HepG2 (cell line): Measurements from ENCODE around the gene FAM76A. TPM values are rescaled to one million over a fixed set of nuclear protein-coding genes. Genes with fewer than 3 reads are reported as not detected.

Experiments
- ATAC-seq: fragments of 200-7000 bp; cut with Tn5 transposase; 3 replicates; pipeline ENCODE4 v1.9.1; 2020; ENCODE audit warnings: mild to moderate bottlenecking, moderate library complexity
- BruUV-seq: library from RNA; stranded (reverse); fragments of 400-500 nt; replicated peaks from 2 replicates; lab custom pipeline; 2021; lab: Mats Ljungman, UMichigan
- CTCF ChIA-PET: fragments of 300-600 bp; formaldehyde crosslinking; extraction: SDS; loops from one replicate; lab custom pipeline; 2021; ENCODE audit warnings: low total read pairs, inconsistent platforms, low intra/inter-chr PET ratio; lab: Yijun Ruan, JAX
- POLR2A ChIA-PET: fragments of 350-600 bp; sonication (Branson Sonifier 250); formaldehyde crosslinking; loops from one replicate; lab custom pipeline; 2020; ENCODE audit warnings: antibody characterized with exemption, inconsistent platforms; lab: Yijun Ruan, JAX
- DNase-seq: peaks from one replicate; pipeline ENCODE4 v3.0.0-alpha.2; 2015; ENCODE audit warnings: low spot score
- FAIRE-seq: peaks from 3 replicates; lab custom pipeline; 2011; peaks lifted over from hg19 to GRCh38; lab: Jason Lieb, UNC
- H2AFZ ChIP-seq: one replicate; pipeline ENCODE4 v1.6.1; 2011; ENCODE audit warnings: low read length, inconsistent platforms
- H3K27ac ChIP-seq: fragments of 300-600 bp; 3 replicates; pipeline ENCODE4 v1.8.0; 2011; ENCODE audit warnings: mixed run types, mild to moderate bottlenecking, mixed read lengths, low read length, inconsistent platforms; ENCODE audit not compliant: insufficient read depth; ENCODE audit errors: extremely low read length
- H3K27me3 ChIP-seq, 2 experiments: fragments of 200-600 bp in 1 of 2; 2 replicates in 1 of 2; 3 replicates in 1 of 2; pipeline versions ENCODE4 v1.6.0 to v1.8.0; 2011; ENCODE audit warnings: low read length in 2 of 2, mild to moderate bottlenecking in 2 of 2, moderate library complexity in 2 of 2, inconsistent platforms in 1 of 2; ENCODE audit not compliant: insufficient read depth in 2 of 2, control insufficient read depth in 1 of 2
- H3K36me3 ChIP-seq, 2 experiments: fragments of 200-600 bp in 1 of 2; replicated peaks in 1 of 2; 2 replicates in 1 of 2; 3 replicates in 1 of 2; pipeline versions ENCODE4 v1.5.1 to v1.8.0; 2011; ENCODE audit warnings: low read length in 2 of 2, inconsistent platforms in 1 of 2; ENCODE audit not compliant: insufficient read depth in 2 of 2, control insufficient read depth in 1 of 2
- H3K4me1 ChIP-seq: 2 replicates; pipeline ENCODE4 v1.5.1; 2012; ENCODE audit warnings: low read length, inconsistent platforms; ENCODE audit not compliant: insufficient read depth
- H3K4me2 ChIP-seq: 2 replicates; pipeline ENCODE4 v1.6.0; 2011; ENCODE audit warnings: low read depth, low read length, inconsistent platforms
- H3K4me3 ChIP-seq, 3 experiments: fragments of 200-600 bp in 1 of 3; sonication (generic), shearing (Covaris generic) in 1 of 3; replicated peaks in 1 of 3; 2 replicates each; pipeline ENCODE4 v1.5.1; 2011 to 2016; ENCODE audit warnings: low read length in 3 of 3, inconsistent platforms in 2 of 3, low read depth in 2 of 3, mild to moderate bottlenecking in 2 of 3, control low read depth in 1 of 3, mixed read lengths in 1 of 3; ENCODE audit not compliant: insufficient read depth in 1 of 3
- H3K79me2 ChIP-seq: one replicate; pipeline ENCODE4 v1.6.1; 2011; ENCODE audit warnings: low read length, inconsistent platforms; ENCODE audit not compliant: insufficient read depth
- H3K9ac ChIP-seq: 2 replicates; pipeline ENCODE4 v1.6.0; 2011; ENCODE audit warnings: mild to moderate bottlenecking, low read depth, low read length, inconsistent platforms; ENCODE audit not compliant: insufficient read depth
- H3K9me3 ChIP-seq: 2 replicates; pipeline ENCODE4 v1.5.1; 2012; ENCODE audit warnings: mild to moderate bottlenecking, low read length
- H4K20me1 ChIP-seq: 2 replicates; pipeline ENCODE4 v1.6.0; 2011; ENCODE audit warnings: inconsistent platforms, mild to moderate bottlenecking, low read length, moderate library complexity; ENCODE audit not compliant: insufficient read depth
- GPN1 ChIP-seq: sonication (generic); formaldehyde crosslinking; IDR thresholded peaks from 2 replicates; pipeline ENCODE4 v1.5.1; 2020; ENCODE audit warnings: missing genetic modification reagents, borderline replicate concordance
- GTF3A ChIP-seq: sonication (generic); formaldehyde crosslinking; conservative IDR thresholded peaks from 2 replicates; pipeline ENCODE4 v1.4.0; 2020; ENCODE audit warnings: mild to moderate bottlenecking, missing genetic modification reagents
- U2AF2 ChIP-seq: fragments of 200-400 bp; formaldehyde crosslinking; IDR thresholded peaks from 2 replicates; pipeline ENCODE4 v1.6.1; 2017; ENCODE audit warnings: low read depth, mild to moderate bottlenecking, low read length
- ZKSCAN8 ChIP-seq: IDR thresholded peaks from 2 replicates; pipeline ENCODE4 v1.6.1; 2016; ENCODE audit warnings: borderline replicate concordance, missing genetic modification reagents, missing compliant biosample characterization
- ZMAT3 ChIP-seq: sonication (generic); formaldehyde crosslinking; conservative IDR thresholded peaks from 2 replicates; pipeline ENCODE4 v1.7.0; 2021; ENCODE audit warnings: missing genetic modification reagents
- ZNF30 ChIP-seq: sonication (generic); formaldehyde crosslinking; IDR thresholded peaks from 2 replicates; pipeline ENCODE4 v1.5.0; 2020; ENCODE audit warnings: mild to moderate bottlenecking, missing genetic modification reagents
- ZNF354B ChIP-seq: sonication (generic); formaldehyde crosslinking; IDR thresholded peaks from 2 replicates; pipeline ENCODE4 v1.8.0; 2022; ENCODE audit warnings: mild to moderate bottlenecking, missing genetic modification reagents
- ZNF383 ChIP-seq: sonication (generic); formaldehyde crosslinking; IDR thresholded peaks from 2 replicates; pipeline ENCODE4 v1.4.0; 2020; ENCODE audit warnings: missing genetic modification reagents, mild to moderate bottlenecking, borderline replicate concordance
- ZNF547 ChIP-seq: sonication (generic); formaldehyde crosslinking; IDR thresholded peaks from 2 replicates; pipeline ENCODE4 v1.5.1; 2020; ENCODE audit warnings: mild to moderate bottlenecking, missing genetic modification reagents
- WGBS: methylation state at CpG from one replicate; pipeline ENCODE4 v1.1.6; 2017; ENCODE audit warnings: low lambda C conversion rate; 5-methylcytosine and 5-hydroxymethylcytosine counted together
- in situ Hi-C: cut with HindIII; loops from 2 replicates; pipeline ENCODE4 v1.10.0; 2017; ENCODE audit warnings: low pct_unique_long_range_greater_than_20kb; ENCODE audit not compliant: extremely low pct_ligation_motif_present
- intact Hi-C: fragments of 100-400 bp; cut with micrococcal nuclease; formaldehyde crosslinking; loops from one replicate; pipeline ENCODE4 v1.10.0; 2022; ENCODE audit not compliant: unreplicated experiment
- polyA plus RNA-seq, 8 experiments: library from polyadenylated mRNA; depleted of rRNA in 3 of 8; stranded (reverse) in 7 of 8; unstranded in 1 of 8; fragments of >200 nt; fragmentation: Illumina TruSeq in 4 of 8; extraction: Trizol in 4 of 8; gene quantifications; 2 replicates each; pipeline versions ENCODE4 v1.2.1 to v1.2.3, GENCODE V29; 2011 to 2016; ENCODE audit warnings: low read depth in 4 of 8, missing spikeins in 1 of 8, mixed read lengths in 1 of 8; ENCODE audit not compliant: insufficient read depth in 1 of 8
- total RNA-seq, 5 experiments: library from RNA; depleted of rRNA; stranded (reverse); fragments of >200 nt; fragmentation: Illumina TruSeq; extraction: Trizol; gene quantifications; 2 replicates each; pipeline ENCODE4 v1.2.3, GENCODE V29; 2016; ENCODE audit warnings: low read depth in 1 of 5
- TF ChIP-seq, protein P1 (sequence below): sonication (generic); formaldehyde crosslinking; IDR thresholded peaks from 2 replicates; pipeline ENCODE4 v1.5.0; 2020; ENCODE audit warnings: missing genetic modification reagents
- TF ChIP-seq, protein P2 (sequence below): IDR thresholded peaks from 2 replicates; pipeline ENCODE4 v1.6.1; 2016; ENCODE audit warnings: mild to moderate bottlenecking, missing biosample characterization, missing genetic modification reagents
- TF ChIP-seq, protein P3 (sequence below): sonication (generic); formaldehyde crosslinking; IDR thresholded peaks from 2 replicates; pipeline ENCODE4 v1.5.0; 2020; ENCODE audit warnings: missing genetic modification reagents
- TF ChIP-seq, protein P4 (sequence below): sonication (generic); formaldehyde crosslinking; IDR thresholded peaks from 2 replicates; pipeline ENCODE4 v1.4.0; 2020; ENCODE audit warnings: missing genetic modification reagents
- TF ChIP-seq, protein P5 (sequence below): sonication (generic); formaldehyde crosslinking; IDR thresholded peaks from 2 replicates; pipeline ENCODE4 v1.5.0; 2020; ENCODE audit warnings: missing genetic modification reagents
- TF ChIP-seq, protein P6 (sequence below): sonication (generic); formaldehyde crosslinking; IDR thresholded peaks from 2 replicates; pipeline ENCODE4 v1.5.1; 2020; ENCODE audit warnings: missing genetic modification reagents, mild to moderate bottlenecking, borderline replicate concordance
- TF ChIP-seq, protein P7 (sequence below): sonication (generic); formaldehyde crosslinking; IDR thresholded peaks from 2 replicates; pipeline ENCODE4 v1.5.1; 2020; ENCODE audit warnings: mild to moderate bottlenecking, missing genetic modification reagents, moderate library complexity

FAM76A gene
- total and polyA plus RNA-seq, 2 of the 13 experiments (the other 11 are each of a cell fraction or from before 2014, with no cell fraction given), result 4.2 to 15.7 TPM

DNA sequence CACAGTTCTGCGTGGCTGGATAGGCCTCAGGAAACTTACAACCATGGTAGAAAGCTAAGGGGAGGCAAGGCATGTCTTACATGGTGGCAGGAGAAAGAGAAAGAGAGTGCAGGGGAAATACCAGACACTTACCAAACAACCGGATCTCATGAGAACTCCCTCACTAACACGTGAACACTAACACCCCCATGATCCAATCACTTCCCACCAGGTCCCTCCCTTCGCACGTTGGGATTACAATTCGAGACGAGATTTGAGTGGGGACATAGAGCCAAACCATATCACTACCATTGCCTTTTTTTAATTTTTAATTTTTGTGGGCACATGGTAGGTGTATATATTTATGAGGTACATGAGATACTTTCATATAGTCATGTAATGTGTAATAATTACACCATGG is 81.0 kb downstream of the FAM76A start:
- ATAC-seq (no peak), FAIRE-seq (no peak), DNase-seq (no peak)
- BruUV-seq, result no TSS peak
- intact Hi-C loops (no loop called here), in situ Hi-C loops (no loop called here)
- Histone ChIP-seq H3K9me3 (no peaks in the 10 kb centered on the region), H3K27ac (no peak overlapping the region), H3K4me3 (no peak overlapping the region), H3K4me1 (no peaks in the 10 kb centered on the region), H4K20me1 (no peaks in the 10 kb centered on the region), H3K9ac (no peak overlapping the region), H3K4me2 (no peak overlapping the region), H3K36me3 (peaks cover 3 to 13% of the 10 kb centered on the region in 2 experiments; a peak in 3 of 5 replicates), H3K27me3 (no peaks in the 10 kb centered on the region), H2AFZ (no peak overlapping the region), H3K79me2 (no peaks in the 10 kb centered on the region)
- CTCF ChIA-PET, result no interaction called here
- POLR2A ChIA-PET, result no interaction called here
- 94% methylated on average over 7 of the region's 7 CpGs for WGBS
- TF ChIP-seq, protein P1, sequence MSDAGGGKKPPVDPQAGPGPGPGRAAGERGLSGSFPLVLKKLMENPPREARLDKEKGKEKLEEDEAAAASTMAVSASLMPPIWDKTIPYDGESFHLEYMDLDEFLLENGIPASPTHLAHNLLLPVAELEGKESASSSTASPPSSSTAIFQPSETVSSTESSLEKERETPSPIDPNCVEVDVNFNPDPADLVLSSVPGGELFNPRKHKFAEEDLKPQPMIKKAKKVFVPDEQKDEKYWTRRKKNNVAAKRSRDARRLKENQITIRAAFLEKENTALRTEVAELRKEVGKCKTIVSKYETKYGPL (CRISPR knock-in tag), result no peak
- TF ChIP-seq ZNF354B (no peak), ZKSCAN8 (no peak), ZNF30 (CRISPR knock-in tag) (no peak), GTF3A (no peak), GPN1 (CRISPR knock-in tag) (no peak), U2AF2 (no peak), ZNF383 (CRISPR knock-in tag) (no peak), ZMAT3 (CRISPR knock-in tag) (no peak), ZNF547 (no peak)
- TF ChIP-seq, protein P2, sequence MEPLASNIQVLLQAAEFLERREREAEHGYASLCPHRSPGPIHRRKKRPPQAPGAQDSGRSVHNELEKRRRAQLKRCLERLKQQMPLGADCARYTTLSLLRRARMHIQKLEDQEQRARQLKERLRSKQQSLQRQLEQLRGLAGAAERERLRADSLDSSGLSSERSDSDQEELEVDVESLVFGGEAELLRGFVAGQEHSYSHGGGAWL (CRISPR knock-in tag), result no peak
- TF ChIP-seq, protein P3, sequence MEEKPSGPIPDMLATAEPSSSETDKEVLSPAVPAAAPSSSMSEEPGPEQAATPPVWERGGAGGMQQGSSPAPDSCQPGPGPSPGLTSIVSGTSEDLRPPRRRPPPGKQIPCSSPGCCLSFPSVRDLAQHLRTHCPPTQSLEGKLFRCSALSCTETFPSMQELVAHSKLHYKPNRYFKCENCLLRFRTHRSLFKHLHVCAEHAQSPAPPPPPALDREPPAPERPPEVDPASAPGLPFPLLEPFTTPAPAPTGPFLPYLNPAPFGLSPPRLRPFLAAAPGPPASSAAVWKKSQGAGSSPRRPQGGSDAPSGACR (CRISPR knock-in tag), result no peak
- TF ChIP-seq, protein P4, sequence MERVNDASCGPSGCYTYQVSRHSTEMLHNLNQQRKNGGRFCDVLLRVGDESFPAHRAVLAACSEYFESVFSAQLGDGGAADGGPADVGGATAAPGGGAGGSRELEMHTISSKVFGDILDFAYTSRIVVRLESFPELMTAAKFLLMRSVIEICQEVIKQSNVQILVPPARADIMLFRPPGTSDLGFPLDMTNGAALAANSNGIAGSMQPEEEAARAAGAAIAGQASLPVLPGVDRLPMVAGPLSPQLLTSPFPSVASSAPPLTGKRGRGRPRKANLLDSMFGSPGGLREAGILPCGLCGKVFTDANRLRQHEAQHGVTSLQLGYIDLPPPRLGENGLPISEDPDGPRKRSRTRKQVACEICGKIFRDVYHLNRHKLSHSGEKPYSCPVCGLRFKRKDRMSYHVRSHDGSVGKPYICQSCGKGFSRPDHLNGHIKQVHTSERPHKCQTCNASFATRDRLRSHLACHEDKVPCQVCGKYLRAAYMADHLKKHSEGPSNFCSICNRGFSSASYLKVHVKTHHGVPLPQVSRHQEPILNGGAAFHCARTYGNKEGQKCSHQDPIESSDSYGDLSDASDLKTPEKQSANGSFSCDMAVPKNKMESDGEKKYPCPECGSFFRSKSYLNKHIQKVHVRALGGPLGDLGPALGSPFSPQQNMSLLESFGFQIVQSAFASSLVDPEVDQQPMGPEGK (CRISPR knock-in tag), result no peak
- TF ChIP-seq, protein P5, sequence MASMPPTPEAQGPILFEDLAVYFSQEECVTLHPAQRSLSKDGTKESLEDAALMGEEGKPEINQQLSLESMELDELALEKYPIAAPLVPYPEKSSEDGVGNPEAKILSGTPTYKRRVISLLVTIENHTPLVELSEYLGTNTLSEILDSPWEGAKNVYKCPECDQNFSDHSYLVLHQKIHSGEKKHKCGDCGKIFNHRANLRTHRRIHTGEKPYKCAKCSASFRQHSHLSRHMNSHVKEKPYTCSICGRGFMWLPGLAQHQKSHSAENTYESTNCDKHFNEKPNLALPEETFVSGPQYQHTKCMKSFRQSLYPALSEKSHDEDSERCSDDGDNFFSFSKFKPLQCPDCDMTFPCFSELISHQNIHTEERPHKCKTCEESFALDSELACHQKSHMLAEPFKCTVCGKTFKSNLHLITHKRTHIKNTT (CRISPR knock-in tag), result no peak
- TF ChIP-seq, protein P6, sequence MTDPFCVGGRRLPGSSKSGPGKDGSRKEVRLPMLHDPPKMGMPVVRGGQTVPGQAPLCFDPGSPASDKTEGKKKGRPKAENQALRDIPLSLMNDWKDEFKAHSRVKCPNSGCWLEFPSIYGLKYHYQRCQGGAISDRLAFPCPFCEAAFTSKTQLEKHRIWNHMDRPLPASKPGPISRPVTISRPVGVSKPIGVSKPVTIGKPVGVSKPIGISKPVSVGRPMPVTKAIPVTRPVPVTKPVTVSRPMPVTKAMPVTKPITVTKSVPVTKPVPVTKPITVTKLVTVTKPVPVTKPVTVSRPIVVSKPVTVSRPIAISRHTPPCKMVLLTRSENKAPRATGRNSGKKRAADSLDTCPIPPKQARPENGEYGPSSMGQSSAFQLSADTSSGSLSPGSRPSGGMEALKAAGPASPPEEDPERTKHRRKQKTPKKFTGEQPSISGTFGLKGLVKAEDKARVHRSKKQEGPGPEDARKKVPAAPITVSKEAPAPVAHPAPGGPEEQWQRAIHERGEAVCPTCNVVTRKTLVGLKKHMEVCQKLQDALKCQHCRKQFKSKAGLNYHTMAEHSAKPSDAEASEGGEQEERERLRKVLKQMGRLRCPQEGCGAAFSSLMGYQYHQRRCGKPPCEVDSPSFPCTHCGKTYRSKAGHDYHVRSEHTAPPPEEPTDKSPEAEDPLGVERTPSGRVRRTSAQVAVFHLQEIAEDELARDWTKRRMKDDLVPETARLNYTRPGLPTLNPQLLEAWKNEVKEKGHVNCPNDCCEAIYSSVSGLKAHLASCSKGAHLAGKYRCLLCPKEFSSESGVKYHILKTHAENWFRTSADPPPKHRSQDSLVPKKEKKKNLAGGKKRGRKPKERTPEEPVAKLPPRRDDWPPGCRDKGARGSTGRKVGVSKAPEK (CRISPR knock-in tag), result no peak
- TF ChIP-seq, protein P7, sequence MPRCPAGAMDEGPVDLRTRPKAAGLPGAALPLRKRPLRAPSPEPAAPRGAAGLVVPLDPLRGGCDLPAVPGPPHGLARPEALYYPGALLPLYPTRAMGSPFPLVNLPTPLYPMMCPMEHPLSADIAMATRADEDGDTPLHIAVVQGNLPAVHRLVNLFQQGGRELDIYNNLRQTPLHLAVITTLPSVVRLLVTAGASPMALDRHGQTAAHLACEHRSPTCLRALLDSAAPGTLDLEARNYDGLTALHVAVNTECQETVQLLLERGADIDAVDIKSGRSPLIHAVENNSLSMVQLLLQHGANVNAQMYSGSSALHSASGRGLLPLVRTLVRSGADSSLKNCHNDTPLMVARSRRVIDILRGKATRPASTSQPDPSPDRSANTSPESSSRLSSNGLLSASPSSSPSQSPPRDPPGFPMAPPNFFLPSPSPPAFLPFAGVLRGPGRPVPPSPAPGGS (CRISPR knock-in tag), result no peak
